ENCODE measurements around the gene CCDC116.
"Not testable (repeated sequence)": the region's sequence is repeated elsewhere in the genome, so short reads cannot be mapped to it uniquely, and the experiment has no call there.

Gene CCDC116

DNA sequence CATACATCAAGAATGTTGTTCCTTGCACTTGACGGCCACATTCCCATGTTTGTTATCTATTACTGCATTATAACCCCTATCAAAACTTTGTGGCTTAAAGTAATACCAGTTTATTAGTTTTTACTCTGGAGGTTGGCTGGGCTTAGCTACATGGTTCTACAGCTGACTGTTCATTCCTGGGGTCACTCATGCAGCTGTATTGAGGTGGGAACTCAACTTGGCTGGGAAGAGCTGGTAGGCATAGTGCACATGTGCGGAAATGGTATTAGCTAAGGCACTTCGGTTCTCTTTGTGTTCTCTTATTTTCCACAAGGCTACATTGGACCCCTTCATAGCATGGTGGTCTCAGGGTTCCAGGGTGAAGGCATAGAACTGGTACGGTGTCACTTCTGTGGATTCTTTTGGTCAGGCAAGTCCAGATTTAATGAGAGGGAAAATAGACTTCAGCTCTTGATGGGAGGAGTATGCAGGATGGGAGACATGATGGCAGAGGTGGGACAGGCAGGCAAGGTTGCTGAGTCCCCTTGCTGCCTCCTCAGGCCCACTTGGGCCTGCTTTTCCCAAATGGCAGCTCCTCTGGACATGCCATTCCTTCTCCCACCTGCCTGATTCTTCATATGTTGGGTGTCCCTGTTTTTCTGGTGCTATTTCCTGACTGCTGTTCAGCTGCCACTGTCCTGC is 18.9 kb upstream of the CCDC116 start:
- H3K27me3 ChIP-seq, result no peaks in the 10 kb centered on the region
- no peak overlapping the region for H3K27ac ChIP-seq
- H3K36me3 ChIP-seq, result peaks cover 46% of the 10 kb centered on the region
- H3K4me3 ChIP-seq (ENCODE audit: low read depth in 1 of 2, low read length in 1 of 2), result no peak overlapping the region
- no peaks in the 10 kb centered on the region for H3K9me3 ChIP-seq
- no peaks in the 10 kb centered on the region for H3K4me1 ChIP-seq (ENCODE audit: control insufficient read depth in 1 of 2, insufficient read depth in 1 of 2, low read depth in 1 of 2, low read length in 1 of 2)
- TF ChIP-seq, protein P1, sequence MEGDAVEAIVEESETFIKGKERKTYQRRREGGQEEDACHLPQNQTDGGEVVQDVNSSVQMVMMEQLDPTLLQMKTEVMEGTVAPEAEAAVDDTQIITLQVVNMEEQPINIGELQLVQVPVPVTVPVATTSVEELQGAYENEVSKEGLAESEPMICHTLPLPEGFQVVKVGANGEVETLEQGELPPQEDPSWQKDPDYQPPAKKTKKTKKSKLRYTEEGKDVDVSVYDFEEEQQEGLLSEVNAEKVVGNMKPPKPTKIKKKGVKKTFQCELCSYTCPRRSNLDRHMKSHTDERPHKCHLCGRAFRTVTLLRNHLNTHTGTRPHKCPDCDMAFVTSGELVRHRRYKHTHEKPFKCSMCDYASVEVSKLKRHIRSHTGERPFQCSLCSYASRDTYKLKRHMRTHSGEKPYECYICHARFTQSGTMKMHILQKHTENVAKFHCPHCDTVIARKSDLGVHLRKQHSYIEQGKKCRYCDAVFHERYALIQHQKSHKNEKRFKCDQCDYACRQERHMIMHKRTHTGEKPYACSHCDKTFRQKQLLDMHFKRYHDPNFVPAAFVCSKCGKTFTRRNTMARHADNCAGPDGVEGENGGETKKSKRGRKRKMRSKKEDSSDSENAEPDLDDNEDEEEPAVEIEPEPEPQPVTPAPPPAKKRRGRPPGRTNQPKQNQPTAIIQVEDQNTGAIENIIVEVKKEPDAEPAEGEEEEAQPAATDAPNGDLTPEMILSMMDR (IDR thresholded peaks at IDR 0.05), result no peak

DNA sequence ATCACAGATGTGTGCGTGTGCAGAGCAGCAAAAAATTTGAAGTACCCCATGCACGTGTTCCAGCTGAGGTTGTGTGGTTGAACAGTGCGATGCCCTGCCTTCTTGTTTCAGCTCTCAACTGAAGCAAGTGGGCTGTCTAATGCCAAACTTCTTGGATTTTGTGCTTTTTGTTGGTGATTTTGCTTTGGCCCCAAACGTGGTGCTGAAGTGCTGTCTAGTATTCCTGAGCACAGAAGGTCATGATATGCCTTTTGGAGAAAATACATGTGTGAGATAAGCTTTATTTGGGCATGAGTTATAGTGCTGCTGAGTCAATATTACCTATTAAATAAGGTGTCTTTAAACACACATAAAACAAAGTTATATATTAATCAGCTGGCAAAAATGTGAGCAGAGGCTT is 16.8 kb upstream of the CCDC116 start:
- H3K36me3 ChIP-seq, result peaks cover 47% of the 10 kb centered on the region
- no peaks in the 10 kb centered on the region for H3K27me3 ChIP-seq
- TF ChIP-seq, protein P1 (IDR thresholded peaks at IDR 0.05), result no peak

DNA sequence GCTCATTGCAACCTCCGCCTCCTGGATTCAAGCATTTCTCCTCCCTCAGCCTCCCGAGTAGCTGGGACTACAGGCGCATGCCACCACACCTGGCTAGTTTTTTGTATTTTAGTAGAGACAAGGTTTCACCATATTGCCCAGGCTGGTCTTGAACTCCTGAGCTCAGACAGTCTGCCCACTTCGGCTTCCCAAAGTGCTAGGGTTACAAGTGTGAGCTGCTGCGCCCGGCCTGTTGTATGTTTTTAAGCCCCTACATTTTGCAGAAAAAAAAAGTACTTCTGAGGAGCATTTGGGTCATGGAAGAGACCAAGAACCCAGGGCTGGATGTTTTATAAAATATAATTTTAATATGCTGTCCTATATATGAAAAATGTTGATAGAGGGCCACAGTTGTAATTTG is 15.2 kb upstream of the CCDC116 start:
- H3K36me3 ChIP-seq, result peaks cover 33% of the 10 kb centered on the region

More for the DNA sequence above, 16.8 kb upstream of the CCDC116 start:
- Histone ChIP-seq H3K4me3 (ENCODE audit: low read depth in 1 of 2, low read length in 1 of 2) (no peak overlapping the region), H3K4me1 (ENCODE audit: control insufficient read depth in 1 of 2, insufficient read depth in 1 of 2, low read depth in 1 of 2, low read length in 1 of 2) (peaks cover 2 to 4% of the 10 kb centered on the region in 2 experiments), H3K9me3 (no peaks in the 10 kb centered on the region), H3K27ac (no peak overlapping the region)

DNA sequence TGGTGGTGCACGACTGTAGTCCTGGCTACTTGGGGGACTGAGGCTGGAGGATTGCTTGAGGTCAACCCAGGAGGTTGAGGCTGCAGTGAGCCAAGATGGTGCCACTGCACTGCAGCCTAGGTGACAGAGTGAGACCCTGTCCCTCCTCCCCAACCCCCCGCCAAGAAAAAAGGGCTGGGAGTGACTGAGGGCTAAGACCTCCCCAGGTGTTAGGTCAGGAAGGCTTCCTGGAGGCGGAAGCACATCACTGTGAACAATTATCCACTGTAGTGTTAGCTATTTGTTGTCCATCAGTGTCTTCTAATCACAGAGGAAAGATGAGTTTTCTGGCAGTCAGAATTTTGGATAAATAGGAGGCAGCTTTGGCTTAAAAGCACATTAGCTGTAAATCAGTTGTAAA is 11.5 kb upstream of the CCDC116 start:
- Histone ChIP-seq H3K4me1 (ENCODE audit: control insufficient read depth in 1 of 2, insufficient read depth in 1 of 2, low read depth in 1 of 2, low read length in 1 of 2) (peaks cover 34 to 42% of the 10 kb centered on the region in 2 experiments), H3K9me3 (no peaks in the 10 kb centered on the region), H3K4me3 (ENCODE audit: low read depth in 1 of 2, low read length in 1 of 2) (no peak overlapping the region), H3K27ac (peak overlapping the region; percentile 87), H3K36me3 (peaks cover 7% of the 10 kb centered on the region), H3K27me3 (no peaks in the 10 kb centered on the region)
- TF ChIP-seq, protein P1 (IDR thresholded peaks at IDR 0.05), result no peak

More for the DNA sequence above, 15.2 kb upstream of the CCDC116 start:
- not testable (repeated sequence) for H3K27ac ChIP-seq; H3K9me3 ChIP-seq; H3K4me3 ChIP-seq (ENCODE audit: low read depth in 1 of 2, low read length in 1 of 2); H3K27me3 ChIP-seq
- H3K4me1 ChIP-seq (ENCODE audit: control insufficient read depth in 1 of 2, insufficient read depth in 1 of 2, low read depth in 1 of 2, low read length in 1 of 2), result peaks cover 16 to 19% of the 10 kb centered on the region in 2 experiments

DNA sequence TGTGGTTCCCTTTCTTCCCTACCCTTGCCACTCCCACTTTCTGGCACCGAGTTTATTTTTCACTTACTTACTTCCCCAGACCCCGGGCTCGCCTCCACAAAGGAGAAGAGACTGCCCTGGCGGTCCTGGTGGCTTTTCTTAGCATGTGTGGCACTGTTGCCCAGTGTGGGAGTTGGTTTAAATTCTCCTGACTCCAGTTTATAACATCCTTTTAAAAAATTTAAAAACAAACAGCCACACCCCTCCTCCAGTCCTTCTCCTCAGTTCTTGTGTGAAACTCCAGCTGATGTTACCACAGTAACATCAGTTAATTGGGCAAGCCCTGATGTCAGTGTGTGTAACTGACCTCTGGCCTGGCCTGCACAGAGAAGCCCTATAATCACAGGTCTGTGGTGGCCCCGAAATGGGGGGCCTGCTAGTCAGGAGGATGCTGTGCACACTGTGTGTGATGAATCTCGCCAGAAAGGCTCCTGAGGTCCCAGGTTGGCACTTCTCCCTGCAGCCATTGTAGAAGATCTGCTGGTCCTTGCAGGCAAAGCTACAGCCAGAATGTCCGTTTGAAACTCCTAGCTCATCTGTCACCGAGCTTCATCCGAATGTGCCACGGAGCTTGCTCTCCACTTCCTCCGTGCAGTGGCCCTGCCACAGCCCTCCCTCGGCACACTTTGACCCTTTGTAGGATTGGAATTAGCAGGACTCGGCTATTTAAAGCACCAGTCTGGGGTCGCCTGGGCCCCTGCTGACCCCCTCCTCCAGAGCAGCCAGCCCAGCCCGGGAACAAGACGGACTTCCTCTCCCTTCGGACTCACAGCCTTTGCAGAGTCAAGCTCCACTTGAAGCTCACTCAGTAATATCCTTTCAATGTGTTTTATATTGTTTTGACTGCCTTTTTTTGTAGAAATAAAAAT is 10.3 kb upstream of the CCDC116 start:
- Histone ChIP-seq H3K9me3 (no peaks in the 10 kb centered on the region), H3K27me3 (no peaks in the 10 kb centered on the region), H3K27ac (peak overlapping the region; percentile 87), H3K4me1 (ENCODE audit: control insufficient read depth in 1 of 2, insufficient read depth in 1 of 2, low read depth in 1 of 2, low read length in 1 of 2) (peaks cover 34 to 45% of the 10 kb centered on the region in 2 experiments), H3K4me3 (ENCODE audit: low read depth in 1 of 2, low read length in 1 of 2) (peak overlapping the region; percentile 22 to 25), H3K36me3 (peaks cover 9% of the 10 kb centered on the region)
- TF ChIP-seq, protein P1 (IDR thresholded peaks at IDR 0.05), result no peak

All from neutrophil (primary cell).